NT2/D1 (cell line): ENCODE measurements around the gene OR10A7.

Experiments
- SUZ12 ChIP-seq: IDR thresholded peaks from 2 replicates; pipeline ENCODE4 v1.6.1; 2011; ENCODE audit not compliant: insufficient read length, insufficient read depth; ENCODE audit errors: extremely low read depth
- YY1 ChIP-seq: IDR thresholded peaks from 2 replicates; pipeline ENCODE4 v1.6.1; 2011; ENCODE audit not compliant: insufficient read length, insufficient read depth
- ZNF274 ChIP-seq: IDR thresholded peaks from 2 replicates; pipeline ENCODE4 v1.6.1; 2011; ENCODE audit warnings: mild to moderate bottlenecking, low read depth, low read length

GRCh38 chr12:55258303-55258702 is 37.5 kb downstream of the OR10A7 start:
- TF ChIP-seq YY1 (no peak), ZNF274 (no peak), SUZ12 (no peak)
